Thyroid gland (tissue), 4 donors: ENCODE measurements around the gene AMDHD2. TPM values are rescaled to one million over a fixed set of nuclear protein-coding genes. Genes with fewer than 3 reads are reported as not detected.

ENCODE experiments used
- DNase-seq, 2 donors: peaks; one replicate each; pipeline ENCODE4 v3.0.0-alpha.2; 2019
- H3K27ac ChIP-seq, 3 donors: fragments of 200-600 bp; sonication (generic); 1 replicate in 2 of 3; 2 replicates in 1 of 3; pipeline ENCODE4 v1.5.1; 2016 to 2019; ENCODE audit warnings: mild to moderate bottlenecking in 1 of 3, moderate library complexity in 1 of 3
- H3K27me3 ChIP-seq: fragments of 200-600 bp; sonication (generic); one replicate; pipeline ENCODE4 v1.5.1; 2019
- H3K36me3 ChIP-seq, 2 donors: fragments of 200-600 bp; sonication (generic); one replicate each; pipeline ENCODE4 v1.5.1; 2016 to 2019
- H3K4me1 ChIP-seq, 2 donors: fragments of 200-600 bp; sonication (generic); one replicate each; pipeline ENCODE4 v1.5.1; 2017 to 2019
- H3K4me3 ChIP-seq, 3 donors: fragments of 200-600 bp; sonication (generic); replicated peaks in 1 of 3; 1 replicate in 2 of 3; 2 replicates in 1 of 3; pipeline ENCODE4 v1.5.1; 2016; ENCODE audit warnings: mild to moderate bottlenecking in 1 of 3
- H3K9me3 ChIP-seq: fragments of 200-600 bp; sonication (generic); one replicate; pipeline ENCODE4 v1.5.1; 2017
- POLR2A ChIP-seq, 2 donors: fragments of 450-650 bp; IDR thresholded peaks; one replicate each; pipeline ENCODE4 v1.6.1; 2017; ENCODE audit warnings: antibody characterized with exemption in 2 of 2, mild to moderate bottlenecking in 2 of 2, moderate library complexity in 1 of 2
- WGBS, 2 donors: methylation state at CpG; one replicate each; pipeline ENCODE4 v1.1.5; 2017; 5-methylcytosine and 5-hydroxymethylcytosine counted together
- intact Hi-C: fragments of 100-400 bp; cut with DNase I; formaldehyde crosslinking; loops from one replicate; pipeline ENCODE4 v1.15.1; 2023
- total RNA-seq, 4 donors: library from RNA; depleted of rRNA; stranded (reverse); fragments of >200 nt; gene quantifications; one replicate each; pipeline ENCODE4 v1.2.3, GENCODE V29; 2016
- TF ChIP-seq, protein P1 (sequence below), 6 experiments: fragments of 200-600 bp in 3 of 6; fragments of 450-650 bp in 3 of 6; sonication (generic) in 3 of 6; IDR thresholded peaks; one replicate each; pipeline ENCODE4 v1.5.1; 2016 to 2019; ENCODE audit warnings: antibody characterized with exemption in 6 of 6, mild to moderate bottlenecking in 2 of 6, inconsistent platforms in 1 of 6, moderate library complexity in 1 of 6

Gene AMDHD2
- total RNA-seq, 4 donors from 2014 or later, result 32.6 to 43.5 (median 37.9) TPM

GRCh38 chr16:2482708-2483534 is 37.2 kb upstream of the AMDHD2 start:
- 34 to 53% methylated on average over 32 of the region's 32 CpGs for WGBS, 2 donors
- intact Hi-C loops, result no loop called here
- Histone ChIP-seq H3K9me3 (no peaks in the 10 kb centered on the region), H3K27me3 (no peaks in the 10 kb centered on the region), H3K4me1 (peaks cover 38 to 73% of the 10 kb centered on the region in 2 donors), H3K4me3 (no peak overlapping the region), H3K36me3 (no peaks in the 10 kb centered on the region), H3K27ac (peak overlapping the region; percentile 22 to 61 (median 45))
- TF ChIP-seq, protein P1, sequence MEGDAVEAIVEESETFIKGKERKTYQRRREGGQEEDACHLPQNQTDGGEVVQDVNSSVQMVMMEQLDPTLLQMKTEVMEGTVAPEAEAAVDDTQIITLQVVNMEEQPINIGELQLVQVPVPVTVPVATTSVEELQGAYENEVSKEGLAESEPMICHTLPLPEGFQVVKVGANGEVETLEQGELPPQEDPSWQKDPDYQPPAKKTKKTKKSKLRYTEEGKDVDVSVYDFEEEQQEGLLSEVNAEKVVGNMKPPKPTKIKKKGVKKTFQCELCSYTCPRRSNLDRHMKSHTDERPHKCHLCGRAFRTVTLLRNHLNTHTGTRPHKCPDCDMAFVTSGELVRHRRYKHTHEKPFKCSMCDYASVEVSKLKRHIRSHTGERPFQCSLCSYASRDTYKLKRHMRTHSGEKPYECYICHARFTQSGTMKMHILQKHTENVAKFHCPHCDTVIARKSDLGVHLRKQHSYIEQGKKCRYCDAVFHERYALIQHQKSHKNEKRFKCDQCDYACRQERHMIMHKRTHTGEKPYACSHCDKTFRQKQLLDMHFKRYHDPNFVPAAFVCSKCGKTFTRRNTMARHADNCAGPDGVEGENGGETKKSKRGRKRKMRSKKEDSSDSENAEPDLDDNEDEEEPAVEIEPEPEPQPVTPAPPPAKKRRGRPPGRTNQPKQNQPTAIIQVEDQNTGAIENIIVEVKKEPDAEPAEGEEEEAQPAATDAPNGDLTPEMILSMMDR (IDR thresholded peaks at IDR 0.05), result no peak
- TF ChIP-seq POLR2A (IDR thresholded peaks at IDR 0.05), result no peak
- peak; percentile 51 to 59 for DNase-seq

DNA sequence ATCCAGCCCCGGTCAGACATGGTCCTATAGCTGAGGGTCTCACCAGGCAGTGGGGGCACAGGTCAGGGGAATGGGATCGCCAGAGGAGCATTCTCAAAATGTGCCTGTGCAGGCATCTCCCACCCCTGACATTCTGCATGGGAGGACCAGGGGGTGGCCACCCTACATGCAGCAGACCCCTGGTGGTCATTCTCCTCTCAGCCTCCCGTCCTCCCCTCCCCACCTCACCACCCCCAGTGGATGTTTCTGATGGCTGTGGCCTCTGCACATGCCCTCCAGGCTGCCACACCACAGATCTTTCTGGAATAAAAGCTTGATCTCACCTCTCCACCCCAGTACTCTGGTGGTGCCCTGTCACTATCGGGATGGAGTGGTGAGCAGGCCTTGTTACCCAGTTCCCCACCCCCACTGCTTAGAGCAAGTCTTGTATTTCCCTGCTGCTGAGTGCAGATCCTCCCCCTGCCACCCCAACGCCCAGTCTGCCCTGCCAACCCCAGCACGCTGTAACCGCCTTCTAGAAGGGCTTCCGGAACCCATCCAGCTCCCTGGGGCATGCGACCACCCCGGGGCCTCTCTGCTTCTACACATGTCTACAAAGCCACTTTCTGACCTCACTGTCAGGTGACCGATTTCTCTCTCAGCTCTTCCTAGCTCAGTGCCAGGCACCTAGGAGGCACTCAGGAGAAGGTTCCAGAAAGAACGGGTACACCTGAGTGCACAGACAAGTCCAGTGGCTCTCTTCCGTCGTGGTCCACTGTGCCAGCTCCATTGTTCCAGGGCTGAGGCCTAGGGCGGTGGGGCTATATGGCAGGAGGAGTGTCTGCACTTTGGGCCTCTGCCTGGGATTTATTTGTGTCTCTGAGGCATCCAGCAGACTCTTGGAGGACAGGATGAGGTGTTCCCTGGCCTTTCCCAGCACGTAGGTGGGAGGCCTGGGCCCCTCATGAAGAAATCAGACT is 36.0 kb upstream of the AMDHD2 start:
- Histone ChIP-seq H3K27me3 (no peaks in the 10 kb centered on the region), H3K4me1 (peaks cover 38 to 69% of the 10 kb centered on the region in 2 donors), H3K9me3 (no peaks in the 10 kb centered on the region), H3K36me3 (no peaks in the 10 kb centered on the region), H3K27ac (peak overlapping the region; percentile 41 to 54 (median 45)), H3K4me3 (no peak overlapping the region)
- TF ChIP-seq, protein P1 (IDR thresholded peaks at IDR 0.05), result no peak
- no peak for TF ChIP-seq POLR2A (IDR thresholded peaks at IDR 0.05)
- WGBS, 2 donors, result 68 to 78% methylated on average over 16 of the region's 16 CpGs
- DNase-seq, result peak; percentile 44 to 55
- intact Hi-C loops, result no loop called here

DNA sequence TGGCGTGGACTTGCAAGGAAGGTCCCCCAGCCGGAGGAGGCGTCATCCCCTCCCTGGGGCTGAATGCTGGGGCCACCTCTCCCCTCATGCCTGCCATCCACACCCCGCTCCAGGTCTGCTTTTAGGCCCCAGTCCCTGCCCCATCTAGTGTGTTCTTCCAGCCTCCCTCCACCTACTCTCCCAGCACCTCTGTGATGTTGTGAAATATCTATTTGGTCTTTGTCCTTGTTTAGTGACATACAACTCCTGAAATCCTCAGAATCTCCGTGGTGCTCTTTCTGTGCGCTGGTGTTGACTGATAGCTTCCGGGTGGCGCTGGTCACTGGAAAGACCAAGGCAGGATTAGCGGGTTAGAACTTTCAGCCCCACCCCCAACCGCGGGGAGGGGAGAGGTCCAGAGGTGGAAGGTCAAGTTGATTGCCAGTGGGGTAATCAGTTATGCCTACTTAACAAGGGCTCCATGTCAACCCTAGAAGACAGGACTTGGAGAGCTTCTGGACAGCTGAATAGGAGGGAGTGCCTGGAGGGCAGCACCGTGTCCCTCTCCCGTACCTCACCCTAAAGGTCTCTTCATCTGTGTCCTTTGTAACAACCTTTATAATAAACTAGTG is 35.2 kb upstream of the AMDHD2 start:
- H3K4me3 ChIP-seq, result no peak overlapping the region
- no peaks in the 10 kb centered on the region for H3K27me3 ChIP-seq
- TF ChIP-seq, protein P1 (IDR thresholded peaks at IDR 0.05), result no peak
- TF ChIP-seq POLR2A (IDR thresholded peaks at IDR 0.05), result no peak
- peaks cover 38 to 69% of the 10 kb centered on the region in 2 donors for H3K4me1 ChIP-seq
- peak overlapping the region; percentile 41 to 54 (median 45) for H3K27ac ChIP-seq
- intact Hi-C loops, result no loop called here
- WGBS, 2 donors, result 87 to 89% methylated on average over 13 of the region's 13 CpGs
- no peaks in the 10 kb centered on the region for H3K9me3 ChIP-seq
- DNase-seq, result no peak
- H3K36me3 ChIP-seq, result no peaks in the 10 kb centered on the region

DNA sequence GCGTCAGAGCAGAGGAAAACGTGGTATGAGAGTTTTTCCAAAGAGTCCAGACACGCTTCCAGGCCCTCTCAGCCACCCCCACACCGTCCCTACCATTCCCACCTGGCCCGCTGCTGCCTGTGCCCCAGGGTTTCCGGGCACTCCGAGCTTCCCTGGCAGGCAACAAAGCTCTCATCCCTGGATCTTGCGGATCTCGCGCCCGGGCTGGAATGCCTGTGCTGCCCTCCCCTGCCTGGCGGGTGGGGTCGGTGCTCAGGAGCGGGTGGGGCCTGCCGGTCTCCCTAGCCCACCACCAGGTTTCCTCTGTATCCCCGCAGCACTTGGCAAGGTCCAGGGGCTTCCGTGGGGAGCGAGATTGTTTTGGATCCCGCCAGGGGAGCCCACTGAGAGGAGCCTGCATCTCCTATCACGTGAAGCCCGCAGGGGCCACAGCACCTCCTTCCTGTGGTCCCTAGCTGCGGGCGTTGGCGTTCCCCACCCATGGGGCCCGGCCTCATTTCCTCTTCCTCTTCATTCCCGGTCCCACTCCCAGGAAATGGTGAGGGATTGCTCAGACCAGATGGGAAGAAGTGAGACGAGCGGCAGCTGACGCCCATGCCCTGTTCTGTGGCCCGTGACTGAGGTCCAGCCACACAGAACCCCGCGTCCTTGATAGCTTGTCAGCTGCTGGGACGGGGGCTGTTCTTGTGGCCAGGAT is 34.2 kb upstream of the AMDHD2 start:
- H3K4me1 ChIP-seq, result peaks cover 42 to 73% of the 10 kb centered on the region in 2 donors

More for the DNA sequence above, 34.2 kb upstream of the AMDHD2 start:
- Histone ChIP-seq H3K27ac (peak overlapping the region in 1 of 3 donors; percentile 71), H3K9me3 (no peaks in the 10 kb centered on the region), H3K4me3 (no peak overlapping the region), H3K27me3 (no peaks in the 10 kb centered on the region), H3K36me3 (no peaks in the 10 kb centered on the region)
- intact Hi-C loops, result no loop called here
- TF ChIP-seq POLR2A (IDR thresholded peaks at IDR 0.05), result no peak
- TF ChIP-seq, protein P1 (IDR thresholded peaks at IDR 0.05), result no peak
- WGBS, 2 donors, result 86 to 87% methylated on average over 26 to 33 of the region's 33 CpGs
- DNase-seq, result no peak
